B cell (primary cell): ENCODE measurements around the gene GINS3. TPM values are rescaled to one million over a fixed set of nuclear protein-coding genes. Genes with fewer than 3 reads are reported as not detected.

ENCODE experiments used
- ATAC-seq: fragments of 200-7000 bp; cut with Tn5 transposase; one replicate; pipeline ENCODE4 v1.10.0; 2021; ENCODE audit warnings: low read depth, mild to moderate bottlenecking, moderate number of reproducible peaks, moderate library complexity
- CTCF ChIA-PET: fragments of 350-600 bp; sonication (Branson Sonifier 250); formaldehyde crosslinking; loops from one replicate; lab custom pipeline; 2021; ENCODE audit warnings: antibody characterized with exemption, inconsistent platforms; lab: Charles Lee
- POLR2A ChIA-PET: fragments of 350-600 bp; sonication (Branson Sonifier 250); formaldehyde crosslinking; loops from one replicate; lab custom pipeline; 2021; ENCODE audit warnings: antibody characterized with exemption; lab: Charles Lee
- DNase-seq: peaks from one replicate; pipeline ENCODE4 v3.0.0; 2013
- H2AFZ ChIP-seq: 2 replicates; pipeline ENCODE4 v1.6.1; 2012; ENCODE audit warnings: mild to moderate bottlenecking, low read depth, low read length; ENCODE audit not compliant: insufficient read depth, poor library complexity, severe bottlenecking
- H3K27ac ChIP-seq, 2 donors: 1 replicate in 1 of 2; 2 replicates in 1 of 2; pipeline ENCODE4 v1.5.1; 2012 to 2013; ENCODE audit warnings: low read length in 2 of 2, mild to moderate bottlenecking in 2 of 2, moderate library complexity in 1 of 2
- H3K27me3 ChIP-seq, 4 experiments: fragments of 200-600 bp in 1 of 4; sonication (generic) in 1 of 4; replicated peaks in 1 of 4; 1 replicate in 2 of 4; 2 replicates in 2 of 4; pipeline versions ENCODE4 v1.6.1 to v1.7.0; 2013 to 2016; ENCODE audit warnings: low read length in 3 of 4, mild to moderate bottlenecking in 2 of 4, mixed read lengths in 1 of 4, moderate library complexity in 1 of 4; ENCODE audit not compliant: insufficient read depth in 4 of 4, control insufficient read depth in 3 of 4; ENCODE audit errors: control extremely low read depth in 1 of 4
- H3K36me3 ChIP-seq, 2 experiments: replicated peaks in 1 of 2; 1 replicate in 1 of 2; 2 replicates in 1 of 2; pipeline versions ENCODE4 v1.6.1 to v1.7.1; 2013; ENCODE audit warnings: low read length in 1 of 2; ENCODE audit not compliant: insufficient read depth in 2 of 2, control insufficient read depth in 1 of 2; ENCODE audit errors: control extremely low read depth in 1 of 2, extremely low read depth in 1 of 2
- H3K4me1 ChIP-seq, 2 donors: fragments of 200-600 bp in 1 of 2; sonication (generic) in 1 of 2; 1 replicate in 1 of 2; 2 replicates in 1 of 2; pipeline versions ENCODE4 v1.5.1 to v1.6.1; 2013 to 2017; ENCODE audit warnings: low read length in 2 of 2; ENCODE audit not compliant: control insufficient read depth in 2 of 2, insufficient read depth in 2 of 2
- H3K4me2 ChIP-seq: replicated peaks from 2 replicates; pipeline ENCODE3; 2012; ENCODE audit warnings: mild to moderate bottlenecking, low read depth, low read length; ENCODE audit not compliant: poor library complexity, severe bottlenecking
- H3K4me3 ChIP-seq, 5 experiments: fragments of 200-600 bp in 1 of 5; sonication (generic) in 1 of 5; 1 replicate in 3 of 5; 2 replicates in 2 of 5; pipeline versions ENCODE4 v1.5.1 to v1.7.0; 2011 to 2016; ENCODE audit warnings: low read length in 4 of 5, mild to moderate bottlenecking in 4 of 5, low read depth in 2 of 5, control low read depth in 1 of 5, moderate library complexity in 1 of 5; ENCODE audit not compliant: insufficient read depth in 1 of 5; ENCODE audit errors: control extremely low read depth in 1 of 5, extremely low read depth in 1 of 5
- H3K79me2 ChIP-seq: fragments of 200-600 bp; sonication (generic); one replicate; pipeline ENCODE4 v1.6.0; 2016; ENCODE audit warnings: low read length; ENCODE audit not compliant: control insufficient read depth, insufficient read depth
- H3K9ac ChIP-seq: fragments of 200-600 bp; sonication (generic); 2 replicates; pipeline ENCODE4 v1.6.1; 2017; ENCODE audit warnings: mild to moderate bottlenecking, low read length, moderate library complexity
- H3K9me3 ChIP-seq, 3 donors: one replicate each; pipeline versions ENCODE4 v1.6.1 to v1.7.1; 2013; ENCODE audit warnings: low read length in 2 of 3; ENCODE audit not compliant: control insufficient read depth in 2 of 3, insufficient read depth in 1 of 3; ENCODE audit errors: control extremely low read depth in 1 of 3
- H4K20me1 ChIP-seq: 2 replicates; pipeline ENCODE4 v1.6.0; 2012; ENCODE audit warnings: mild to moderate bottlenecking, low read length; ENCODE audit not compliant: insufficient read depth, control insufficient read depth, poor library complexity, severe bottlenecking
- H3K27ac Mint-ChIP-seq: one replicate; pipeline ENCODE4 v1.8.0; 2021; ENCODE audit warnings: mixed read lengths
- H3K27me3 Mint-ChIP-seq: one replicate; pipeline ENCODE4 v1.8.0; 2021; ENCODE audit warnings: mixed read lengths
- H3K4me1 Mint-ChIP-seq: one replicate; pipeline ENCODE4 v1.8.0; 2021; ENCODE audit warnings: mixed read lengths
- H3K4me3 Mint-ChIP-seq: one replicate; pipeline ENCODE4 v1.8.0; 2021; ENCODE audit warnings: mixed read lengths
- H3K9me3 Mint-ChIP-seq: one replicate; pipeline ENCODE4 v1.8.0; 2022; ENCODE audit warnings: mixed read lengths; ENCODE audit not compliant: insufficient read depth
- CTCF ChIP-seq: fragments of 200-600 bp; IDR thresholded peaks from one replicate; pipeline ENCODE4 v1.8.0; 2022; ENCODE audit warnings: antibody characterized with exemption, mild to moderate bottlenecking
- EZH2 ChIP-seq: IDR thresholded peaks from 2 replicates; pipeline ENCODE4 v1.6.1; 2012; ENCODE audit warnings: borderline replicate concordance, low read depth, mild to moderate bottlenecking, moderate library complexity, low read length; ENCODE audit not compliant: insufficient read depth, poor library complexity, severe bottlenecking
- WGBS: methylation state at CpG from one replicate; pipeline ENCODE4 v1.1.5; 2013; ENCODE audit warnings: missing lambda C conversion rate; ENCODE audit not compliant: insufficient coverage; 5-methylcytosine and 5-hydroxymethylcytosine counted together
- intact Hi-C: fragments of 100-400 bp; cut with micrococcal nuclease; formaldehyde crosslinking; loops from one replicate; pipeline ENCODE4 v1.10.0; 2022
- polyA plus RNA-seq: library from polyadenylated mRNA; depleted of rRNA; stranded (reverse); fragments of >200 nt; gene quantifications from 2 replicates; pipeline ENCODE4 v1.2.3, GENCODE V29; 2012
- total RNA-seq, 2 donors: library from RNA; stranded (reverse); fragments of 120-200 nt in 1 of 2; gene quantifications; 1 replicate in 1 of 2; 2 replicates in 1 of 2; pipeline versions ENCODE4 v1.2.3 to v1.2.4, GENCODE V29; 2013 to 2022

The GINS3 gene
- total and polyA plus RNA-seq, 2 donors (not counting 1 experiment from before 2014, with no cell fraction given) = 1.1 to 2.3 TPM

GRCh38 chr16:58367252-58367651 lies 25.0 kb upstream of the GINS3 start:
- Histone ChIP-seq H3K4me3 (no peak overlapping the region), H3K79me2 (no peaks in the 10 kb centered on the region), H3K4me2 (no peak overlapping the region), H3K27me3 (peaks cover 0 to 20% (median 5%) of the 10 kb centered on the region in 4 experiments), H3K27ac (no peak overlapping the region), H3K36me3 (no peaks in the 10 kb centered on the region), H3K4me1 (no peaks in the 10 kb centered on the region), H2AFZ (no peak overlapping the region), H3K9ac (no peak overlapping the region), H4K20me1 (no peaks in the 10 kb centered on the region), H3K9me3 (no peaks in the 10 kb centered on the region)
- H3K27ac Mint-ChIP-seq = no peak overlapping the region
- H3K4me1 Mint-ChIP-seq = no peaks in the 10 kb centered on the region
- peaks cover 45% of the 10 kb centered on the region for H3K27me3 Mint-ChIP-seq
- intact Hi-C loops = no loop called here
- no peak overlapping the region for H3K4me3 Mint-ChIP-seq
- ATAC-seq = no peak
- TF ChIP-seq EZH2 (no peak), CTCF (no peak)
- peaks cover 4% of the 10 kb centered on the region for H3K9me3 Mint-ChIP-seq
- POLR2A ChIA-PET = no interaction called here
- no CpG with 5 or more reads among the region's 2 CpGs for WGBS
- DNase-seq = no peak
- CTCF ChIA-PET = interaction anchor here (0.6 kb wide), 1 partner anchor 32 kb away, joined by 5 read pairs; no protein-coding TSS in a partner anchor

GRCh38 chr16:58371841-58372240 lies 20.4 kb upstream of the GINS3 start:
- no peak overlapping the region for H2AFZ ChIP-seq
- ChIA-PET CTCF (no interaction called here), POLR2A (no interaction called here)
- Mint-ChIP-seq H3K27me3 (peaks cover 40% of the 10 kb centered on the region), H3K4me1 (no peaks in the 10 kb centered on the region), H3K27ac (no peak overlapping the region), H3K4me3 (no peak overlapping the region), H3K9me3 (peaks cover 4% of the 10 kb centered on the region)
- H4K20me1 ChIP-seq = no peaks in the 10 kb centered on the region
- ATAC-seq (no peak), DNase-seq (no peak)
- no peak overlapping the region for H3K9ac ChIP-seq
- no peak overlapping the region for H3K27ac ChIP-seq
- WGBS = no CpG with 5 or more reads among the region's 2 CpGs
- TF ChIP-seq CTCF (no peak), EZH2 (no peak)
- H3K36me3 ChIP-seq = no peaks in the 10 kb centered on the region
- H3K4me1 ChIP-seq = no peaks in the 10 kb centered on the region
- no peak overlapping the region for H3K4me2 ChIP-seq
- no peak overlapping the region for H3K4me3 ChIP-seq
- no peaks in the 10 kb centered on the region for H3K79me2 ChIP-seq
- intact Hi-C loops = no loop called here
- H3K9me3 ChIP-seq = no peaks in the 10 kb centered on the region
- peaks cover 0 to 12% (median 5%) of the 10 kb centered on the region in 4 experiments for H3K27me3 ChIP-seq
